Measurements from ENCODE around the gene PCGF5.
"Not testable (repeated sequence)": the region's sequence is repeated elsewhere in the genome, so short reads cannot be mapped to it uniquely, and the experiment has no call there.

The PCGF5 gene

DNA sequence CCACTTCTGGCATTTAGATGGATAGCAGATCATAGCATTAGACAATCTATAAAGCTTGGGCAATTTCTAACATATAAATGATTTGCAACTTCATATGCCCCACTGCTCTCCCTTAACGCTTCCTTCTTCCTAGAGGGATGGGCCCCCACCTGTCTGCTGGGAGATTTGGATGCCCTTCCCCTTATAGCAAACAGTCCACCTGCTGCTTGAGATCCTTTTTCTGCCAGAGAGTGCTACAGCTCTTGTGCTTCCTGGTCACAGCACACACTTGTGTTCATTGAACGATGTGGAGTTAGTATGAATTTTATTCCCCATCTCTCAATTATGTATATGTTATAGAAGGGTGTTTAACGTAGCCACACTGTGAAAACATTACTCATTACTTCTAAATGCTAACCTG, 10.4 kb upstream of the PCGF5 start:
- no peak for DNase-seq (ENCODE audit: low read depth in 2 of 2)

DNA sequence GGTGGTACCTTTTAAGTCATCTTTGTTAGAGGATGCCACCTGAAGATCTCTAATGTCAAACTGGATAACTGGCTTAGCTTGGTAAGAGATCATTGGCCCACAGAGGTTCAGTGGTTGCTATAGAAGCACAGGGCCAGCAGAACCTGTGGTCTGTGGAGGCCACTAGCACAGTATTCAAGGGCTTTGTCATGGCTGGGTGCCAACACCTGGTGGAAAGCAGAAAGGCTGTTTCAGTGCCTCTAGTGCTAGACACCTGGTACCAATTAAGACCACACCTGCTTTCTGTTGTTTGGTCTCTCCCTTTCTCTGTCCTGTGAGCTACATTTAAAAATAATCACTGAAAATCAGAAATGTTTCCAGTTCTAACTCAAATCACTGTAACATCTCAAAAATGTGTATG, 10.0 kb upstream of the PCGF5 start:
- DNase-seq (ENCODE audit: low read depth in 2 of 2), result no peak

DNA sequence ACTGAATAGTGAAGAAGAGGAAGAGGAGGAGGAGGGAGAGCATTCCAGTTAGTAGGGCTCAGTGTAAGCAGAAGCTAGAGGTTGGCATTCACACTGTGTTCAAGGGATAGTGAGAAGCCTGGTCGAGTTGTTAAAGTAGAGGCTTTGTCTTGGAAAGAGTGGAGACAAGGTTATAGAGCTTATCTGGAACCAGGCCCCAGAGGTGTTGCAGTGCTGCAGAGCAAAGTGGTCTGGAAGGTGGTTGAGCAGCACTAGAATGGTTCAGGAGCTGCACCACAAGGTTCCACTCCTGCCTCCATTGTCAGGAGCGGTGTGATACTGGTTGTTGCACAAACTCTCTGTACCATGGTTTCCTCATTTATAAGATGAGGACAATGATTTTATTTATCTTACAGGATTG, 8.8 kb upstream of the PCGF5 start:
- no peak for DNase-seq (ENCODE audit: low read depth in 2 of 2)

DNA sequence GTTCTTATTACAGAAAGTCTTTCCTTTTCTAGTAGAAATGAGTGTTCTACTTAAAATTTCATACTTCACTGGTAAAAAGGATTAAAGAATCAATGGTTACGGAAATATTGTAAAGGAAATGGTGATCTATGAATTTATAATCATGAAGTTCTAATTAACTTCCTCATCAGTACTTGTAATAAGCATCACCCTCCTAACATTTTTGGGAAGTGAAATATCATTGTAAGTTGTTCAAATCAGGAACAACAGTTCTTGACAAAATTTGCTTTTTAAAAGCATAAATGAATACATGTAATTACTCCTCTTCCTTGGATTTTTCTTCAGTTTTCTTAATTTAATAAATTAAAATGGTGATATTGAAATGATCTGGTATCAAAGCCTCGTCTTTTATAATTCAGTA, 5.6 kb upstream of the PCGF5 start:
- no peak for DNase-seq (ENCODE audit: low read depth in 2 of 2)

DNA sequence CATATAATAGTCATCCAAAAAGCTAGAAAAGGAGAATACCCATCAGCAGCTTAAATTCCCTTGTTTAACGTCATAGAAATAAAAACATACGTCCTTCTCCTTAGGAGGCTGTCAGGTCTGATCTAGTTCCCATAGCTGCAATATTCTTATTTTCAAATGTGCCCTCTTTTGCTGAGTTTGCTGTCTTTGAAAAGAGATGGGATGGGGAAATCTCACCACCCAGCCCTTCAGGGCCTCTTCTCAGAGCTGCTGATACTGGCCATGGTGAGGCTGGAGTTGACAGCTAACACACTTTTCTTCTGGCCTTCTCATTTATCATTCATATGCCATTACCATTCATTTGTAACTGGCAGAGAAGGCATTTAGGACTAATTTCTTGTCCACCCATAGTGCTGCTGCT, 5.1 kb upstream of the PCGF5 start:
- no peak for DNase-seq (ENCODE audit: low read depth in 2 of 2)

DNA sequence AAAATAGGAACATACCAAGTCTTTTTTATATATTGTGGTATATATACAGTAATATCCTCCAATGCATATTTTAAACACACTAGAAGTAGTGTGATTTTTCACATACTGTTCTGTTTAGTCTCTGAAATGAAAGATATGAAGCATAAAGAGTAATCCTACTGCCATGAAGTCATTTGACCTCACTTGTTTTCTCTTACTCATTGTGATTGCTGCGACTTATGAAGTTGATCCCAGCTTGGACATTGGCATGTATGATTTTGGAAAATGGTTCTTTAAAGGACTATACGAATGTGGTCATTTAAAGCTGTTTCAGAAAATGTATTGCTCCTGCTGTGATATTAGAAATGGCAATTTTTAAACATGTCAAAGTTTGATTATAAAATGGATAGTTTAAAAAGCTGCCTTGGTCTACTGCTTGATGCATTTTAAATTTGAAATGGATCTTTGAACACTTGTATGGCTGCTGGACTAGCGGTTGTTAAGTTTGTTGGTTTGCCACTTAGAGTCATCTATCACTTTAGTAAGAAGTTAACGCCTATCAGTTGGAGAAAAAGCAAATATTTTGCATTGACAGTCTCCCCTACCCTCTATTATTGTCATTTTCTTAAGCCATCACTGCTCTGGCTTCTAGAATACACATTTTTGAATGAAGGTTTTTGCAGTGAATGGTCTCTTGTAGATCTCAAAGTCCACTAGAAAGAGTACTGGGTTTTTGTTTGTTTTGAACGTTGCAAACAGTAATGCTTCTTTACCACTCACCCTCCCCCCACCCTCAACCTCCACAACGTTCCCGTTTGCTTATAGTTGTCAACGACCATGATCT, 881 bp upstream of the PCGF5 start:
- DNase-seq (ENCODE audit: low read depth in 2 of 2), result no peak

DNA sequence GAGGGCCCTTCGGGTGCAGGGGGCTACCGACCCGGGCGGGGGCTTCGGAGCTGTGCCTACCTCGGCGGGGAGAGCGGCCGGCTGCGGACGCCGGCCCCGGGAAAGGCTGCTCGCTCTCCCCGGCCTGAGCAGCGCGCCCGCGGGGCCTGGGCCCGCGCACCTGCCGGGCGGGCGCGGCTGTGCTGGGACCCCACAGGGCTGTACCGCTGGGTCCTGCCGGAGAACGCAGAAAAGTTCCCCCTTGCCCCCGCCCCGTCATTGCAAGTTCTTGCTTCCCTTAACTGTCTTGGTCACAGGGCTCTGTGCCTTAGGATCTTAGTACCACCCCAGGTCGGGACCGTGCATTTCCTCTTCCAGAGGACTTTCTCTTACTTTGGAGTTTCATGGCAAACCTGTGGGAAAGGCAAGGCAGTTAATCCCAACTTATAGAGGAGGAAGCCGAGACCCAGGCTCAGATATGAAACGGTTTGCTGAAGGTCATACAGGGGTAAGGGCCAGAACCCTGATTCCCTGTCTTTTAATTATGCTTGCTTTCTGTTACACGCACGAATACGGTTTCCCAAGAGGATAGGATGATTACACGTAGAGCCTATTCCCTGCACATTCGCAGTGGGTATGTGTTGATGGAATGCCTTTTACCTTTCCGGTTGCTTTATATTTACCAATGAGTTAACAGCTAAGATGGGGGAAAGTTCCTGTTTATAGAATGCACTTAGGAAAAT, 652 bp downstream of the PCGF5 start:
- DNase-seq (ENCODE audit: low read depth in 2 of 2), result no peak

DNA sequence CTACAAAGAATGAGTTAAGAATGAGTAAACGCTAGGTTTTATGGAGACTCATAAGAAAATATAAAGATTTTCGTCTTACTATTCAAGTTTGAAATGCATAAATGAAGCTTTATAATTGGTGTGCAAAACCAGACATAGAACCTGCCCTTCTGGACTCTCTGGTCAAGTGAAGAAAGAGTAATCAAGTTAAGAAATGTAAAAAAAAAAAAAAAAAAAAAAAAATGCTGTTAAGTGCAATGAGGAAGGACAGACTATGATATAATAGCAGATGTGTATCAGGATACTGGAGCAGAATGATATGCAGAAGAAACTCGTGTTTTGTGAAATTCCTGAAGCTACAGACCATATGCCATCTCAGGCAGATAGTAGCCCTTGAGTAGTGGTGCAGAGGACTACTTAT, 5.6 kb downstream of the PCGF5 start:
- no peak for DNase-seq (ENCODE audit: low read depth in 2 of 2)

DNA sequence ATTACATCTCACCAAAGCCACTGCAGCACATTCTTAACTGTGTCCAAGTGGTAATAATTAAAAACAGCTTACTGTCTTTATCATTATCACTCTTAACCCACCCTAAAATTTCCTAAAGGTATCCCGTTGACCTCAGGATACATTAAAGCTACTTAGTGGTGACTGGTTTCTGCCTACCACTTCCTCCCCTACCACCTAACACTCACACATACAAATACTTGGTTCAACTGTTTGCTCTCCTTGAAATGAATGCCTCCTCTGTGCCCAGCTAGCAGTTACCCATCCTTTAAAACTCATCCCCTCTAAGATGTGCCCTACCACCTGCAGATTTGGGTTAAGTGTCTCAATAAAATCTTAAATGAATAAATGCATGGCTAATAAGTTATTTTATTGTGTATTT, 7.1 kb downstream of the PCGF5 start:
- no peak for DNase-seq (ENCODE audit: low read depth in 2 of 2)

DNA sequence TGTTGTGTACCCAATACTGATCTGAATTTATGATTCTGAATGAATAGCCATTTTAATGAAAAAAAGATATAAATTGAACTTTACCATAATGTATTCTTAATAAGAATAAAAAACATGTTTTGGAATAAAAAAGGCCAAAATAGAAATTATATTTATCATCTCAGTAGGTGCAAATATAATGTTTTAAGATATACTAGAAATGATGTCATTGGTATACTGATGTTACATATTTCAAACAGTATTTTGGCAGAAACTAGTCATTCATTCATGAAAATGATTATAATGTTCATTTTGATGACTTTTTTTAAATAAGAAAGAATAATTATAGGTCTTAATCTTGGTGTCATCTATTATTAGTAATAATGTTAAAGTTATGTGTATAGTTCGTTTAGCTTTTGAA, 9.2 kb downstream of the PCGF5 start:
- no peak for DNase-seq (ENCODE audit: low read depth in 2 of 2)

DNA sequence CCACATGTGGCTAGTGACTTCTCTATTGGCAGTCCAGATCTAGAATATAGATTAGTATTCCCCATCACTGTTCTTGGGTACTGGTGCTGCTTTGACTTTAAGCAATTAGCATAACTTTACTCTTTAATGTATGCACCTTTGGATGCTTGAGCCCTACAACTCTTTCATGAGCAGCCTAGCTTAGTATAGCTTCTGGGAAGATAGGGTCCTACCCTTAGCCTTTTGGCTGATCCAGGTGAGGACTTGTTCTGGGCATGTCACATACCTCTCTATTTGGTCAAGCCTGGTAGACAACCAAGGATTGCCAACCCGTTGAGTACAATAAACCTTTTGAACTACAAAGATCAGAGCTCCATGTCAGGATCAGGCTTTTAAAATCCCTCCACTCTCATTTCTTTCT, 17.7 kb downstream of the PCGF5 start:
- DNase-seq (ENCODE audit: low read depth in 2 of 2), result no peak

DNA sequence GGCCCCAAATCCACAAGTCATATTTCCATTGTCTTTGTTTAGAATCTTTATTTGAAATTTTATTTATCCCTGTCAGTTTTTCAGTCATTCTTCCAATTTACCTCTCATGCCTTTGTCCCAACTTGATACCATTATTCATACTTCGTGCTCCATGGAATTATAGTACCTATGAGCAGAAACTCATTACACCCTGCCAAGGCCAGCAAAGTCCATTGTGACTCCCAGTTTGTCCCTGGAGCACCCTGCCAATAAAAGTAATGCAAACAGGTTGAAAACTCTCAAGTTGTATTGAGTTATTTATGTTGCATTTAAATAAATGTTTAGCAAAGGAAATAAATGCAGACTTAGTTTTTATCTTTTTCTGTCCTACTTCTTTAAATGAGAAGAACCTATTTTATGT, 19.3 kb downstream of the PCGF5 start:
- no peak for DNase-seq (ENCODE audit: low read depth in 2 of 2)

DNA sequence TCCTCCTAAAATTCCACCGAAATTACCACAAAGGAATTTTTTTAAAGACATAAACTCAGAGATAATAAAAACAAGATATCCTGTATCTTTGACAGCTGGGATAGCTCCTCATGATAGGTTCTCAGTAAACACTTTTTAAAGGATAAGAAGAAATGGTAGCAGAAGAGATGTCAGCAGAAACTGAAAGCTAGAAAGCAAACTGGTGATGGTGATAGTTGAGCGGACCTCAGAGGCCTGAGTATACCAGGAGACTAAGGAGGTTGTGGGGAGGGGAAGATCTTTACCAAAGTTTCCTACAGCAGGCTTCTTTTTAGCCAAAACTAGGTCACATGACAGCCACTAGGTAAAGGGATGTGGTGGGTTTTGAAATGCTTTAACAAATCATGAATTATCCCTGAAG, 22.5 kb downstream of the PCGF5 start:
- no peak for DNase-seq (ENCODE audit: low read depth in 2 of 2)

DNA sequence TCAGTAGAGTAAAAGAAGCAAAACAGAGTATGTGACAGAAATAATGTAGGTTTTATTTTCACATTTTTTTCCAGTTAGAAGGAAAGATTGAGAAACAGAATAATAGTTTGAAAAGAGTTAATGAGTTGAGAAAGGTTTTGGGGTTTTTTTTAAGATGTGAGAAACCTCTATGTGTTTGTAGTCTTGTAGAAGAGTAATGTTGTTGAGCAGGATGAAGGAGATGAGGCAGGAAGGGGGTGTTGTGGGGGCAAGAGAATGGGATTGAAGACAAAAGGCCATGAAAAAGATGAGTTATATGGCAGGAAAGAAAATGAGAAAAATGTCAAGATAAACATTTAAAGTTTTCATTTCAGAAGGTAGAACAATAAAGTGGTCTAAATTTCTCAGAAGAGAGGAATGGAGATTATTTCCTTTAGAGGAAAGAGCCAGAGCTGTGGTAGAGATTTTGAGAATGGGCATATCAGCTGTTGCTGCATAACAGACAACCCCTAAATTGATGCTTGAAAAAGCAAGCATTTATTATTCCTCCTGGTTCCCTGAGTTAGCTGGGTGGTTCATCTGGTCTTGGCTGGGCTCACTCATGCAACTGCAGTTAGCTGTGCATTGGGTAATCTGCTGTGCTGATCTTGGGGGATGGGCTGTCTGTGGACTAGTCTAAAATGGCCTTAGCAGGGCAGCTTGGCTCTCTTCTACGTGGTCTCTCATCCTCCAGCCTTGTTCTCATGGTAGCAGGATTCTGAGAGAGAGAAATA, 27.1 kb downstream of the PCGF5 start:
- DNase-seq (ENCODE audit: low read depth in 2 of 2), result peak in 1 of 2 experiments; percentile 11

DNA sequence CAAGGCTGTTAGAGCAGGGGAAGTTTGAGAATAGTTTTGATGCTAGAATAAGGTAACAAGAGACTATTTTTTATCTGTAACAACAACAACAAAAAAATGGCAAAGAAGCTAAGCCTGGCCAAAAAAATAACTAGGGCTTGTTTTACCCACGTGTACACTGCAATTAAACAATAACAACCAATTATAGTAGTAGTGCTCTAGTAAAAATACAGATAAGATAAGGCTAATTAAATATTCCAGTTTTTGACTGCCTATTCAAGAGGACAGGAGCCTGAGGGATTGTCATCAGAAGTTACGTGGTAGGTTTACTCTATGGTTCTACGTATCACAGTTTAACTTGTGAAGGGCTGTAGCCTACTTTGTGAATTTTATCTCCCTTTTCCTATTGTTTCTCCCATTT, 29.2 kb downstream of the PCGF5 start:
- DNase-seq (ENCODE audit: low read depth in 2 of 2), result no peak

DNA sequence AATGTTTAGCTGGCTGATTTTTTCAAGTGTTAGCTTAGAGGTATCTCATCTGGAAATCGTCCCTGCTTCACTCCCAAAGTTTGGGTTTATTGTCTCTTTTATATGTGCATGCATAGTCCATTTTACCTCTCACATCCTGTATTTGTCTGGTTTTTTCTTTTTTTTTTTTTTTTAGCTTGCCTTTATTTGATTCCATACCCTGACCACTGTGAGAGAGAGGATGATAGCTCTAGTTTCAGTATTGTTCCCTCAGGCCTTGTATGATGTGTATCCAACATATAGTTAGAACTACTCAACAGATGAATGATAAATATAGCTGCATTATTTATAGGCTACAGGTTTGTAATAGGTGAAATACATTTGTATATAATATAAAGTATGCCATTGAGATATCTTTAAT, 29.9 kb downstream of the PCGF5 start:
- DNase-seq (ENCODE audit: low read depth in 2 of 2), result no peak

DNA sequence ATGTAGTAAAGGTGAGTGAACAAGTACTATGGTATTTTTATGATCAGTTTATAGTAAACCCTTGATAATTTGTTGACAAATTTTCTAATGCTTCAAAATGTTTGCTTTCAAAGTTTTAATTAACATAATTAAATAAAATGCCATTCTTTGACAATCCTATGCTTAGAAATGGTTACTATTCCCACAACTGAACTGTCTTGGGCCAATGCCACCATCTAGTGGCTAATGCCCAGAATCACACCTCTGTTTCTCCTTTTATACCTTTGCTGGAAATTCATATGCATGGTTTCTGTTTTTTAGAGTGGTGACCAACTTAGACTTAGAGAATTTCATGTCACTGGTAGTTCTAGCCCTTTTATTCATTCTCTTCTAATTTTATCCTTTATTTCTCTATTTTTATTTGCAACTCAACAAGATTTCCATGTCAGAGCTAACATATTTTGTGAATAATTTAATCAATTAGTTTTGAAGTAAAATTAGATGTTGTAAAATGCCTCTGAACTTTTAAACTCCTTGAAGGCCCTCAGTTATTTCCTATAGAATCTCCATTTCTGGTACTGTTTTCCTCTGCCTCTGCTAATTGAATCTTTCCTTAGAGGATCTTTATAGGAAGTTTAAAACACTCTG, 31.1 kb downstream of the PCGF5 start:
- DNase-seq (ENCODE audit: low read depth in 2 of 2), result peak; percentile 29 to 35

DNA sequence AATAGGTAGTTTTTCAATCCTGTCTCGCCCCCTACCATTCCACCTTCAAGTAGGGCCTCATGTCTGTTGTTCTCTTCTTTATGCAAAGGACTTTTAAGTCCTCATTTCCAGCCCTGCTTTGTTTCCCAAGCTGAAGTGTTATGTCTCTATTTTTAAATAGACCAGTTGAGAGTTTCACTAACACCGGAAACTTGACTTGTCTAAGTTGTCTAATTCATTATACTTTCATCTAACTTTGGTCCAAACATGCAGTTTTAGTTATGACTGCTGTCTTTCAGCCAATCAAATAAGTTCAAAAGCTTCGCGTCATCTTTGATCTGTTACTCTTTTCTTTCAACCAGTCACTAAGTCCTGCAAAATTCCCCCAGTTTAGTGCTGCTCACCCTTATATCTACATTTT, 32.8 kb downstream of the PCGF5 start:
- DNase-seq (ENCODE audit: low read depth in 2 of 2), result no peak

DNA sequence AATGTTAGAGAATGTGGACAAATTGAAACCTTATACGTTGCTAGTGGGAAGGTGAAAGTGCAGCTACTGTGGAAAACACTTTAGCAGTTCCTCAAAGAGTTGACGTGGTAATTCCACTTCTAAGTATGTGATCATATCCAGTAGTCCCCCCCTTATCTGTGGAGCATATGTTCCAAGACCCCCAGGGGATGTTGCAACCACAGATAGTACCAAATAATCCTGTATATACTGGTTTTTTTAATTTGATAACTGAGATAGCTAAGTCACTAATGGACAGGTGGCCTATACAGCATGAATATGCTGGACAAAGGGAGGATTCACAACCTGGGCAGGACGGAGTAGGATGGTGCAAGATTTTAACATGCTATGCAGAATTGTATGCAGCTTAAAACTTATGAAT, 36.8 kb downstream of the PCGF5 start:
- no peak for DNase-seq (ENCODE audit: low read depth in 2 of 2)

DNA sequence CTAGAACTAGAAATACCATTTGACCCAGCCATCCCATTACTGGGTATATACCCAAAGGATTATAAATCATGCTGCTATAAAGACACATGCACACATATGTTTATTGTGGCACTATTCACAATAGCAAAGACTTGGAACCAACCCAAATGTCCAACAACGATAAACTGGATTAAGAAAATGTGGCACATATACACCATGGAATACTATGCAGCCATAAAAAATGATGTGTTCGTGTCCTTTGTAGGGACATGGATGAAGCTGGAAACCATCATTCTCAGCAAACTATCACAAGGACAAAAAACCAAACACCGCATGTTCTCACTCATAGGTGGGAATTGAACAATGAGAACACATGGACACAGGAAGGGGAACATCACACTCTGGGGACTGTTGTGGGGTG, 40.0 kb downstream of the PCGF5 start:
- not testable (repeated sequence) for DNase-seq (ENCODE audit: low read depth in 2 of 2)

DNA sequence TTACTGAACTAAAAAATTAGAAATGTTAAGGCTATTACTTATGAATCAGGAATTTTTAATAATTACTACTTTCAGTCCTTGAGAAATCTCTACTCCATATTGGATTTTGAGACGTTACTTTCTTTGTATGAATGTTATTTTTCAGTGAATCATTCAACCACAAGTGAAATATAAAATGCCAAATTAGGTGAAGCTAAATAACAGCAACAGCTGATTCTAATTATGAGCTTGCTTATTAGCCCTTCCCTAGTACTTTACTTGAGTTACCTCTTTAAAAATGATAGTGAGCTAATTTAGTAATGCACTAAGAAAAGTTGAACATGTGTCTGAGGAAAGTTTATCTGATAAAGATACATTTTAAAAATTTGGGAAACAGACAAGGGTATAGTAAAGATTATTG, 51.4 kb downstream of the PCGF5 start:
- DNase-seq (ENCODE audit: low read depth in 2 of 2), result peak; percentile 83 to 88

DNA sequence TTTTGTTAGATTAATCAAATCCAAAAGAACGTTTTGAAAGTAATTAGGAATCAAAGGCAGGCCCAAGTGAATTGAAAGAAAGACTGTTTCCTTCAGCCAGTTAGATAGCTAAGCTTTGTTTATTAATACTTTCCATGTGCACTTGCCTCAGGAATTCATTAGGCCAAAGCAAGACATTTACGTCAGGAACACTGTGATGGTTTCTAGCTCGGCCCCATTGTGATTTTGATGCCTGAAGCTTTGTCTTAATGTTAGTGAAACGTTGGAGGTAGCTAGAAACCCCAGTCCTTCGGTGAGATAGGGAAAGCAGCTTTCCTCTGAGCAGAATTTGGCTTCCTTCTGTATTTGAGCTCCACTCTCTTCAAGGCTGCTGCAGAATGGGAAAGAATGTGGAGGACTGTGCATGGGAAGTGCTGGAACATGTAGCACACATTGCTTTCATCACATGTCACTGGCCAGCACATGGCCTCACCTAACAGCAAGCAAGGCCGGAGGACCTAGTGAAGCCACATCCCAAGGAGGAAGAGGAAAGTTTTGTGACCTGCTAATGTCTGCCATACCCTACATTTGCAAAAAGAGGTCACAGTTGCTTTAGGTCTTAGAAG, 64.1 kb downstream of the PCGF5 start:
- DNase-seq (ENCODE audit: low read depth in 2 of 2), result no peak
